Left kidney (tissue), 2 donors: ENCODE measurements around the gene CLSTN3. TPM values are rescaled to one million over a fixed set of nuclear protein-coding genes. Genes with fewer than 3 reads are reported as not detected.
A peak's percentile ranks its signal among the peaks of the same experiment; 100 is the strongest.
"Not testable (repeated sequence)": the region's sequence is repeated elsewhere in the genome, so short reads cannot be mapped to it uniquely, and the experiment has no call there.

ENCODE experiments used
- DNase-seq: peaks from one replicate; pipeline ENCODE4 v3.0.0-alpha.2; 2013
- polyA plus RNA-seq: library from polyadenylated mRNA; unstranded; fragments of 120-200 nt; gene quantifications from one replicate; pipeline ENCODE4 v1.2.1, GENCODE V29; 2013; ENCODE audit not compliant: insufficient read length

Gene CLSTN3
- polyA plus RNA-seq, 1 donor, result 128 TPM

- no peak for DNase-seq
Observed at GRCh38 chr12:7146906-7147305, 16.7 kb downstream of the CLSTN3 start.

- no peak for DNase-seq
Observed at GRCh38 chr12:7150356-7150755, 20.2 kb downstream of the CLSTN3 start.

- DNase-seq, result no peak
Observed at GRCh38 chr12:7150841-7151240, 20.7 kb downstream of the CLSTN3 start.

GRCh38 chr12:7151532-7151931, 21.4 kb downstream of the CLSTN3 start:
- DNase-seq, result no peak

GRCh38 chr12:7152818-7153217, 22.6 kb downstream of the CLSTN3 start:
- DNase-seq, result no peak

- DNase-seq, result no peak
Observed at GRCh38 chr12:7154042-7154441, 23.9 kb downstream of the CLSTN3 start.

GRCh38 chr12:7154901-7155470, 24.8 kb downstream of the CLSTN3 start:
- DNase-seq, result no peak

GRCh38 chr12:7155471-7156034, 25.4 kb downstream of the CLSTN3 start:
- DNase-seq, result no peak

- DNase-seq, result no peak
Observed at GRCh38 chr12:7156259-7157197, 26.4 kb downstream of the CLSTN3 start.

- DNase-seq, result no peak
Observed at GRCh38 chr12:7157391-7157790, 27.2 kb downstream of the CLSTN3 start.

GRCh38 chr12:7158781-7159609, 28.8 kb downstream of the CLSTN3 start:
- no peak for DNase-seq

- DNase-seq, result no peak
Observed at GRCh38 chr12:7160183-7160582, 30.0 kb downstream of the CLSTN3 start.

- no peak for DNase-seq
Observed at GRCh38 chr12:7161327-7161726, 31.2 kb downstream of the CLSTN3 start.

GRCh38 chr12:7161811-7162210, 31.6 kb downstream of the CLSTN3 start:
- DNase-seq, result no peak

- DNase-seq, result peak; percentile 38
Observed at GRCh38 chr12:7162691-7163114, 32.5 kb downstream of the CLSTN3 start.

GRCh38 chr12:7169951-7170350, 39.8 kb downstream of the CLSTN3 start:
- DNase-seq, result no peak

- no peak for DNase-seq
Observed at GRCh38 chr12:7171854-7172253, 41.7 kb downstream of the CLSTN3 start.

GRCh38 chr12:7175493-7175892, 45.3 kb downstream of the CLSTN3 start:
- no peak for DNase-seq

GRCh38 chr12:7176595-7176994, 46.4 kb downstream of the CLSTN3 start:
- no peak for DNase-seq

- no peak for DNase-seq
Observed at GRCh38 chr12:7178481-7178880, 48.3 kb downstream of the CLSTN3 start.

- DNase-seq, result no peak
Observed at GRCh38 chr12:7180685-7181084, 50.5 kb downstream of the CLSTN3 start.

GRCh38 chr12:7186058-7186457, 55.9 kb downstream of the CLSTN3 start:
- not testable (repeated sequence) for DNase-seq
